Caco-2 (cell line): Measurements from ENCODE around the gene TNFRSF18. TPM values are rescaled to one million over a fixed set of nuclear protein-coding genes. Genes with fewer than 3 reads are reported as not detected.

Experiments
- BruUV-seq: library from RNA; stranded (reverse); fragments of 400-500 nt; replicated peaks from 2 replicates; lab custom pipeline; 2021; lab: Mats Ljungman, UMichigan
- CTCF ChIA-PET: fragments of 300-600 bp; sonication (Branson Sonifier 250); formaldehyde crosslinking; loops from one replicate; lab custom pipeline; 2022; ENCODE audit warnings: antibody characterized with exemption; lab: Charles Lee
- POLR2A ChIA-PET: fragments of 300-600 bp; sonication (Branson Sonifier 250); formaldehyde crosslinking; loops from one replicate; lab custom pipeline; 2022; ENCODE audit warnings: antibody characterized with exemption; lab: Charles Lee
- DNase-seq, 2 experiments: peaks; one replicate each; pipeline versions ENCODE4 v3.0.0 to v3.0.0-alpha.2; 2020 to 2022
- H3K27me3 ChIP-seq: replicated peaks from 2 replicates; pipeline ENCODE4 v1.6.0; 2011; ENCODE audit warnings: low read length; ENCODE audit not compliant: control insufficient read depth, insufficient read depth
- H3K36me3 ChIP-seq: 2 replicates; pipeline ENCODE4 v1.5.1; 2011; ENCODE audit warnings: low read length; ENCODE audit not compliant: control insufficient read depth, insufficient read depth
- H3K4me1 ChIP-seq: fragments of 250-450 bp; sonication (Bioruptor Pico); 2 replicates; pipeline ENCODE4 v1.5.1; 2020; ENCODE audit warnings: mild to moderate bottlenecking
- H3K4me3 ChIP-seq: 2 replicates; pipeline ENCODE4 v1.5.1; 2011; ENCODE audit warnings: low read depth, mild to moderate bottlenecking, control low read depth, low read length
- H3K9me3 ChIP-seq: fragments of 250-450 bp; sonication (Bioruptor Pico); 2 replicates; pipeline ENCODE4 v1.5.1; 2020; ENCODE audit warnings: mild to moderate bottlenecking, moderate library complexity
- H3K27ac Mint-ChIP-seq: one replicate; pipeline ENCODE4 v1.8.0; 2022; ENCODE audit warnings: mixed read lengths; ENCODE audit not compliant: unreplicated experiment
- H3K27me3 Mint-ChIP-seq: one replicate; pipeline ENCODE4 v1.8.0; 2022; ENCODE audit warnings: mixed read lengths; ENCODE audit not compliant: insufficient read depth, unreplicated experiment
- H3K36me3 Mint-ChIP-seq: one replicate; pipeline ENCODE4 v1.8.0; 2022; ENCODE audit warnings: mild to moderate bottlenecking, mixed read lengths; ENCODE audit not compliant: insufficient read depth, unreplicated experiment
- H3K4me1 Mint-ChIP-seq: one replicate; pipeline ENCODE4 v1.8.0; 2022; ENCODE audit warnings: low read depth, mixed read lengths; ENCODE audit not compliant: unreplicated experiment
- H3K4me3 Mint-ChIP-seq: one replicate; pipeline ENCODE4 v1.8.0; 2022; ENCODE audit warnings: mild to moderate bottlenecking, moderate library complexity, mixed read lengths; ENCODE audit not compliant: unreplicated experiment
- H3K9me3 Mint-ChIP-seq: one replicate; pipeline ENCODE4 v1.8.0; 2022; ENCODE audit warnings: mixed read lengths; ENCODE audit not compliant: unreplicated experiment
- CTCF ChIP-seq, 2 experiments: fragments of 200-600 bp in 1 of 2; IDR thresholded peaks; 1 replicate in 1 of 2; 2 replicates in 1 of 2; pipeline versions ENCODE4 v1.5.1 to v1.8.0; 2011 to 2022; ENCODE audit warnings: antibody characterized with exemption in 1 of 2, control low read depth in 1 of 2, inconsistent platforms in 1 of 2, low read depth in 1 of 2, low read length in 1 of 2, mild to moderate bottlenecking in 1 of 2, moderate library complexity in 1 of 2; ENCODE audit not compliant: insufficient read depth in 1 of 2, severe bottlenecking in 1 of 2, unreplicated experiment in 1 of 2
- intact Hi-C: fragments of 100-400 bp; cut with micrococcal nuclease; formaldehyde crosslinking; loops from one replicate; pipeline ENCODE4 v1.10.0; 2022; ENCODE audit not compliant: unreplicated experiment
- total RNA-seq: library from RNA; stranded (reverse); gene quantifications from 2 replicates; pipeline ENCODE4 v1.2.3, GENCODE V29; 2022

The TNFRSF18 gene
- total RNA-seq, 1 experiment from 2014 or later, result not detected

- DNase-seq, result no peak
- CTCF ChIA-PET, result no interaction called here
- Mint-ChIP-seq H3K36me3 (peaks cover 13% of the 10 kb centered on the region), H3K27me3 (no peaks in the 10 kb centered on the region), H3K9me3 (peaks cover 14% of the 10 kb centered on the region), H3K4me1 (no peaks in the 10 kb centered on the region), H3K27ac (no peak overlapping the region), H3K4me3 (no peak overlapping the region)
- Histone ChIP-seq H3K9me3 (no peaks in the 10 kb centered on the region), H3K27me3 (no peaks in the 10 kb centered on the region), H3K4me3 (peak overlapping the region; percentile 30), H3K4me1 (peaks cover 14% of the 10 kb centered on the region), H3K36me3 (no peaks in the 10 kb centered on the region)
- BruUV-seq, result no TSS peak
- no peak for TF ChIP-seq CTCF (IDR thresholded peaks at IDR 0.05; ENCODE audit: insufficient read depth in 1 of 2, low read depth in 1 of 2, low read length in 1 of 2, severe bottlenecking in 1 of 2, unreplicated experiment in 1 of 2)
- POLR2A ChIA-PET, result interaction anchor here (0.6 kb wide), 1 partner anchor 33 kb away, joined by 3 read pairs; no protein-coding TSS in a partner anchor
- intact Hi-C loops, result no loop called here
Observed at GRCh38 chr1:1157914-1158710, 48.3 kb downstream of the TNFRSF18 start.

GRCh38 chr1:1157426-1157913, 48.9 kb downstream of the TNFRSF18 start:
- Mint-ChIP-seq H3K9me3 (peaks cover 20% of the 10 kb centered on the region), H3K27me3 (no peaks in the 10 kb centered on the region), H3K27ac (no peak overlapping the region), H3K36me3 (peaks cover 11% of the 10 kb centered on the region), H3K4me1 (no peaks in the 10 kb centered on the region), H3K4me3 (peak overlapping the region; percentile 29)
- no TSS peak for BruUV-seq
- peaks cover 14% of the 10 kb centered on the region for H3K4me1 ChIP-seq
- ChIA-PET CTCF (no interaction called here), POLR2A (no interaction called here)
- no peak for TF ChIP-seq CTCF (IDR thresholded peaks at IDR 0.05; ENCODE audit: insufficient read depth in 1 of 2, low read depth in 1 of 2, low read length in 1 of 2, severe bottlenecking in 1 of 2, unreplicated experiment in 1 of 2)
- no peaks in the 10 kb centered on the region for H3K9me3 ChIP-seq
- intact Hi-C loops, result no loop called here
- peak overlapping the region; percentile 30 for H3K4me3 ChIP-seq
- H3K36me3 ChIP-seq, result no peaks in the 10 kb centered on the region
- no peaks in the 10 kb centered on the region for H3K27me3 ChIP-seq
- peak; percentile 33 to 61 for DNase-seq

- no peaks in the 10 kb centered on the region for H3K27me3 ChIP-seq
- H3K4me3 Mint-ChIP-seq, result peak overlapping the region; percentile 29
- CTCF ChIA-PET, result no interaction called here
- no peaks in the 10 kb centered on the region for H3K36me3 ChIP-seq
- H3K4me1 ChIP-seq, result peaks cover 9% of the 10 kb centered on the region
- H3K27ac Mint-ChIP-seq, result no peak overlapping the region
- H3K4me1 Mint-ChIP-seq, result no peaks in the 10 kb centered on the region
- intact Hi-C loops, result no loop called here
- BruUV-seq, result no TSS peak
- H3K9me3 ChIP-seq, result no peaks in the 10 kb centered on the region
- H3K9me3 Mint-ChIP-seq, result peaks cover 25% of the 10 kb centered on the region
- peaks cover 11% of the 10 kb centered on the region for H3K36me3 Mint-ChIP-seq
- H3K27me3 Mint-ChIP-seq, result no peaks in the 10 kb centered on the region
- no peak for DNase-seq
- H3K4me3 ChIP-seq, result no peak overlapping the region
- TF ChIP-seq CTCF (IDR thresholded peaks at IDR 0.05; ENCODE audit: insufficient read depth in 1 of 2, low read depth in 1 of 2, low read length in 1 of 2, severe bottlenecking in 1 of 2, unreplicated experiment in 1 of 2), result no peak
- POLR2A ChIA-PET, result no interaction called here
Observed at GRCh38 chr1:1157033-1157365, 49.4 kb downstream of the TNFRSF18 start.
